ENCODE measurements around the gene RARS2. TPM values are rescaled to one million over a fixed set of nuclear protein-coding genes. Genes with fewer than 3 reads are reported as not detected.

The RARS2 gene
- total and polyA plus RNA-seq, 9 of the 15 experiments (the other 6 are each of a cell fraction or from before 2014, with no cell fraction given): 30.0 to 92.7 (median 43.4) TPM

GRCh38 chr6:87553159-87553765 is 36.5 kb downstream of the RARS2 start:
- CTCF ChIA-PET (ENCODE audit: low intra/inter-chr PET ratio): no interaction called here
- in situ Hi-C loops (cut with MboI): no loop called here

More at GRCh38 chr6:87553159-87553765, 36.5 kb downstream of the RARS2 start:
- H3K27me3 ChIP-seq (ENCODE audit: control insufficient read depth in 2 of 2, insufficient read depth in 2 of 2, low read length in 2 of 2): no peaks in the 10 kb centered on the region
- DNase-seq (ENCODE audit: extremely low read depth in 1 of 4, low spot score in 3 of 4): no peak
- no peak for FAIRE-seq
- H3K4me3 ChIP-seq: no peak overlapping the region
- H3K36me3 ChIP-seq (ENCODE audit: control insufficient read depth, insufficient read depth, low read length): peaks cover 65% of the 10 kb centered on the region
- no peak overlapping the region for H3K27ac ChIP-seq (ENCODE audit: extremely low read depth, low read depth, low read length)
- intact Hi-C loops (cut with micrococcal nuclease): no loop called here
- no peak overlapping the region for H3K9ac ChIP-seq (ENCODE audit: insufficient read depth in 1 of 2, low read depth in 2 of 2, low read length in 2 of 2)
- TF ChIP-seq BRCA1 (IDR thresholded peaks at IDR 0.05): no peak
- TF ChIP-seq BRCA1 (CRISPR knock-in tag; IDR thresholded peaks at IDR 0.05): no peak
- peak; percentile 27; the same call in 1 of the 2 replicates for TF ChIP-seq CEBPB (tag; IDR thresholded peaks at IDR 0.05)
- TF ChIP-seq ZBTB40 (IDR thresholded peaks at IDR 0.05): peak; percentile 90
- TF ChIP-seq ZBTB40 (CRISPR knock-in tag; IDR thresholded peaks at IDR 0.05): peak; percentile 75
- no peak for ATAC-seq
- H2AFZ ChIP-seq (ENCODE audit: low read depth, low read length): no peak overlapping the region
- WGBS (ENCODE audit: insufficient coverage, low coverage, missing lambda C conversion rate): 89% methylated on average over 4 of the region's 4 CpGs
- H3K9me1 ChIP-seq (ENCODE audit: control insufficient read depth, insufficient read depth, low read length): no peaks in the 10 kb centered on the region
- H3K4me2 ChIP-seq (ENCODE audit: insufficient read depth, low read length): no peak overlapping the region
- H3K79me2 ChIP-seq (ENCODE audit: control insufficient read depth, insufficient read depth, low read length): 0 out of 3 replicates have a peak, but pooled peaks cover 2% of the 10 kb centered on the region
- H4K20me1 ChIP-seq (replicated peaks; ENCODE audit: control insufficient read depth, insufficient read depth, low read length): no peaks in the 10 kb centered on the region
- no TSS peak for BruUV-seq (replicated peaks)
- peaks cover 2 to 9% of the 10 kb centered on the region in 2 experiments; a peak in 2 of 5 replicates for H3K4me1 ChIP-seq (replicated peaks in 1 of 2; ENCODE audit: control insufficient read depth in 2 of 2, insufficient read depth in 2 of 2, low read length in 2 of 2)
- POLR2A ChIA-PET: no interaction called here
- no peaks in the 10 kb centered on the region for H3K9me3 ChIP-seq (replicated peaks; ENCODE audit: control insufficient read depth, insufficient read depth, low read depth, low read length)

Data from K562 (cell line).